ENCODE data around the gene SF3B1.

- no peak for TF ChIP-seq CTCF (IDR thresholded peaks at IDR 0.05)
- no peak for TF ChIP-seq POLR2A (IDR thresholded peaks at IDR 0.05)
These were observed 80.7 kb downstream of the SF3B1 start for GRCh38 chr2:197354169-197354558.

Data from Peyer's patch (tissue), 4 donors.